ENCODE data around the gene OLFML2B.
"Not testable (repeated sequence)": the region's sequence is repeated elsewhere in the genome, so short reads cannot be mapped to it uniquely, and the experiment has no call there.

Gene OLFML2B

DNA sequence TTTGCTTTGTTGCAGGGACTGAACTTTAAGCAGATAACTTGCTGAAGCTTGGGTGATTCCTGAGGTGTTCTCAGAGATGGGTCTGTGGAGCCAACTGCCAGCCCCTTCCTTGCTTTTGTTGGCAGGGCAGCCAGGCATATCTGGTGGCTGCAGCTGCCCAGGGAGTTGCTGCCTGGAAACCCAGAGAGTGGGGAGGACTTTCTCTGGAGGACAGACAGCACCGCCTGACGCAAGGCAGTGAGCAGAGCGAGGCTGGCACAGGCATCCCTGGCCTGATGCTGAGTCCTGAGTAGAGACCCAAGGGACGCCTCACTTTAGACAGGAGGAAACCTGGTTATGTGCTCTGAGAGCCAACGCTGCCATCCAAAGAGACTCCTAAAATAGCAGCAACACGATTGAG lies 9.8 kb upstream of the OLFML2B start:
- FAIRE-seq, result no peak

- no peak for FAIRE-seq
These were observed 7.2 kb upstream of the OLFML2B start for GRCh38 chr1:162030759-162031280.

DNA sequence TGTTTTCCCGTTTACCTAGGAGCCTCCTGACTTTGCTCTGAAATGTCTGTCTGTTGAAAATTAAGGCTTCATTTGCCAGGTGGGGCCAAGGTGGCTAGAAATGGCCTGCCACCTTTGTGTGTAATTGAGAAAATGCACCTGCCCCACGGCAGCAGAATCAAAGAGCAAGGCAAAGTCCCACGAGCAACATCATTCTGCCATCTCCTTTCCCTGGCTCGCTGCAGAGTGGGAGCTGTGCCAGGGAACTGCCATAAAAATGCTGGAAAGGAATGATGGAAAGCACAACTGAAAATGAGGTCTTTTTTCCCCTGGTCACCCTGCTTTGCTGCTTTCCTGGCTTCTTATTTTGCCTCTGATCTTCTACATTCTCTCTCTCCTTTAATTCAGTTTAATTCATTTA lies 5.5 kb upstream of the OLFML2B start:
- FAIRE-seq, result no peak

- no peak for FAIRE-seq
These were observed 5.1 kb upstream of the OLFML2B start for GRCh38 chr1:162028726-162029125.

- no peak for FAIRE-seq
These were observed 3.2 kb upstream of the OLFML2B start for GRCh38 chr1:162026881-162027280.

DNA sequence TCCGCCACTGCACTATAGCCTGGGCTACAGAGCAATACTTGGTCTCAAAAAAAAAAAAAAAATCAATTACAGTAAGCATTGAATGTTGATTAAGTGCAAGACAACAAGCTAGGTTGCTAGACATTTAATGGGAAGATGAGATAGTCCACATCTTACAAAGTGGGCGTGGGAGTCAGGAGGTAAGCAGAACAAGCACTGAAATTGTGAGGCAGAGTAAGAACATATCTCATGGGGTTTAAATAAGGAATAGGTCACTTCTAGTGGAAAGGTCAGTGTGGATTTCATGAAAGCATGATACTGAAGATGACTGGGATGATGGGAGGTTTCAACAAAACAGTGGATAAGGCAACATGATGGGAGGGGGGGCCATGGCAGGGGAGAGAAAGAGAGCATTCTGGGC lies 1.9 kb upstream of the OLFML2B start:
- no peak for FAIRE-seq

DNA sequence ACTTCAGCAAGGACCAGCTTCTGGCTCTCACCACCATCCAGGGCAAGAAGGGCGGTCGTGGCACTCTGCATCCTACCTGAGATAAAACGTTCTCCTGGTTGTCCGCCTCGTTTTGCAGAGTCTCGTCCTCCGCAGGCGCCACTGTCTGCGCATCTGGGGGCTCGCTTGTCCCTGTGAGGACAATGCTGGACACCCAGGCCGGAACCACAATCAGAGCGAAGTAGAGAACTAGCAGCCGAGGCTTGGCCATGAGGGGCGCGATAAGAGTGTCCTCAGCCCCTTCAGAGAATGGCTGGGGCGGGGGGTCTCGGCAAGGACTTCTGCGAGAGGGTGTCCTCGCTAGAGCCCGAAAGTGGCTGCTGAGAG lies 505 bp downstream of the OLFML2B start:
- no peak for FAIRE-seq

DNA sequence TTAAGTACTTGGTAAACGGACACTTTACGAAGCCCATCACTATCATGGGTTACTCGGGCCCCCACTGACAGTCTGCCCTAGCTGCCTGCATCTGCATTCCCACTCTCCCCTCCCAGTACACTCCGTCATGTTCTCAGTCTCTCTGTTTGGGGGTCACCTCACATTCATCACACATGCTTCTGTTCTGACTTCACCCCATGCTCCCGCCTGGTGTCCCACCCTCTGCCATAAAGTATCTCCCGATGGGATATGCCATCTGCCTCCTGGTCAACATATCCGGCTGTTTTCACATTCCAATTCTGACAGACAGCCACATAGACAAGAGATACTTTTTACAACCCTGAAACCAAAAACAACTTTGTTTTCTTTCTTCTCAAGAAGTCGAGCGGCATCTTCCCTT lies 1.0 kb downstream of the OLFML2B start:
- FAIRE-seq, result no peak

DNA sequence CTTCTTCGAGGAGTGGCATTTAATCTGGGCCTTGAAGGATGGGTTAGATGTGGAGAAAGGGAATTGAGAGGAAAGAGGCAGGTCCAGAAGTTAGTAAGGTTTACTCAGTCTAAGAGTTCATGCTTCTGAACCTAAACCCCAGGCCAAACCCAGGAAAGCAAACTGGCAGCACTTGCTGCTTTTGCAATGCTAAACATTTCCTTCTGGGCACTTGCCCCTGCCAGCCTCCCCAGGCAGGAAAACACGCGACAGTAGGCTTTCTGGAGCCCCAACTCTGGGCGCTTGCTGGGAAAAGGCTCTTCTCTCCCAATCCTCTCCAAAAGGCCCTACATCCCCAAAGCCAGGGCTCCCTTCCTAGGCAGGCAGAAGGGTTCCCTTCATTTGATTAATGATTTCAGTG lies 2.5 kb downstream of the OLFML2B start:
- no peak for FAIRE-seq

GRCh38 chr1:162020150-162020549 lies 3.5 kb downstream of the OLFML2B start:
- FAIRE-seq, result no peak

- FAIRE-seq, result no peak
These were observed 4.2 kb downstream of the OLFML2B start for GRCh38 chr1:162019446-162019845.

GRCh38 chr1:162019006-162019405 lies 4.7 kb downstream of the OLFML2B start:
- no peak for FAIRE-seq

- FAIRE-seq, result no peak
These were observed 5.3 kb downstream of the OLFML2B start for GRCh38 chr1:162018418-162018817.

DNA sequence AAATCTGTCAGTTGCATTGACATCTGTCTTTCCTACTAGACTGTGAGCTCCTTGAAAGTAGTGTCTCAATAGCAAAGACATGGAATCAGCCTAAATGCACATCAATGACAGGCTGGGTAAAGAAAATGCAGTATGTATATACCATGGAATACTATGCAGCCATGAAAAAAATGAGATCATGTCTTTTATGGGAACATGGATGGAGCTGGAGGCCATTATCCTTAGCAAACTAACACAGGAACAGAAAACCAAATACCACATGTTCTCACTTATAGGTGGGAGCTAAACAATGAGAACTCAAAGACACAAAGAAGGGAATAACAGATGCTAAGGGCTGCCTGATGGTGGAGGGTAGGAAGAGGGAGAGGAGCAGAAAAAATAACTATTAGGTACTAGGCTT lies 5.9 kb downstream of the OLFML2B start:
- not testable (repeated sequence) for FAIRE-seq

DNA sequence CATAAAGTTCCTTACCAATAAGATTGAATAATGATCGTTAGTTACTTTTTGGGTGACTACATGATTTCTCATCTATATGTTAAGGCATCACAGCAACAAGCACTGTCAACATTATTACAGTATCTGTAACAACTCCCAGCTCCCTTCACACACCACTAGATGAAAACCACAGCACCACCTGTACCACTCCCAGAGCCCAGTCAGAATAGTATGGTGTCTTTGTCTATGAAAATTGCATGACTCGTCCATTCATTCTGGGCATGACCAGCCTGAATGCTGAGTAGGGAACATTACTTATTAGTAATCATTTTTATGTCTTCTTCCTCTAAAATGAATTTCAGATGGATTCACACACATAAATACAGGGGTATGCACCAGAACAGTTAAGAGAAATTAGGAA lies 7.0 kb downstream of the OLFML2B start:
- no peak for FAIRE-seq

DNA sequence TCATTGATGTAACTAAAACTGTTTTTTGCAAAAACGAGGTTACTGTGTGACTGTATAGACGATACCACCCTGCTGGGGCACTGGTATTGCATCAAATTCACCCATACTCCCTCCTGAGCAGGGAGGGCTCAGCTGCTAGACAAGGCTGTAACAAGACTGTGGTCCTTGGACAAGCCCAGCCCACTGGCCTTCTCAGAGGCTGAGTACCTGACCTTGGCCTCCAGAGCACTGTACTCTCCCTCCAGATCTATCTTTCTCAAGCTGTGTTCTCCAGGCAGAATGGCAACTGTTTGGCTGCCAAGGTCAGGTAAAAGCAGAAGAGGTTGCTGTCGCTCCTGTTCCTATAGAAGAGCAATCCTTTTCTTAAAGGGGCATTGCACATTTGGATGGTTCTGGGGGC lies 8.5 kb downstream of the OLFML2B start:
- no peak for FAIRE-seq

DNA sequence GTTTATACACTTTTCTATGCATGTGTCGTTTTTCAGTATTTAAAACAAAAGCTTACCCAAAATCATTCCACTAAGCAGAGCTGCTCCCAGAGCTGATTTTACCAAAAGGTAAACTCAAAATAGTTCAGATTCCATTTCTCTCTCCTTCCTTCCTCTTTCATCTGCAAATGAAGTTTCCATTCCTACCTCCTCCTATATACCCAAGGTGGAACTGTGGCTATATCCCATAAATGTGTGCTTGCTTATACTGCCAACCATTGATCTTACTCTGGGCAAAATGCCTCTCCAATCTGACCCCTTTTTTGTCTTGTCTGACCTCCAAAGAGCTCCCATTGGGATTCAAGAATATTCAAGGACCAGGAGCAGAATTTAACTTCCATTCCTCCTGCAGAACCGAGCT lies 9.5 kb downstream of the OLFML2B start:
- no peak for FAIRE-seq

DNA sequence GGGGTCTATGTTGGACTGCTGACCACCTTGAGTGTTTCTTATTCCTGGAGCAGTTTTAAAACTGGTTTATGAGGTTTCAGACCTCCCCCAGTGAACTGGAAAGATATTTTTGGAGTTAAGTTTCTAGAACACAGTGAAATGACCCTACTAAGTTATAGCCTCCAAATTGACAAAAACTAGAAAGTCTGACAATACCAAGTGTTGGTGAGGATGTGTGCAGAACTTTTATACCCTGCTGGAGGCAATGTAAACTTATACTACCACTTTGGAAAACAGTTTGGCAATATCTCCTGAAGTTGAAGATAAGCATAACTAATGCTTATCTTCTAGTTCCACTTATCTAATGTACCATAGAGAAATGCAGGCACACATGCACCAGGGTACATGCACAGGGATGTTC lies 10.4 kb downstream of the OLFML2B start:
- no peak for FAIRE-seq

- FAIRE-seq, result no peak
These were observed 12.2 kb downstream of the OLFML2B start for GRCh38 chr1:162011337-162012012.

GRCh38 chr1:162010175-162010506 lies 13.5 kb downstream of the OLFML2B start:
- no peak for FAIRE-seq

DNA sequence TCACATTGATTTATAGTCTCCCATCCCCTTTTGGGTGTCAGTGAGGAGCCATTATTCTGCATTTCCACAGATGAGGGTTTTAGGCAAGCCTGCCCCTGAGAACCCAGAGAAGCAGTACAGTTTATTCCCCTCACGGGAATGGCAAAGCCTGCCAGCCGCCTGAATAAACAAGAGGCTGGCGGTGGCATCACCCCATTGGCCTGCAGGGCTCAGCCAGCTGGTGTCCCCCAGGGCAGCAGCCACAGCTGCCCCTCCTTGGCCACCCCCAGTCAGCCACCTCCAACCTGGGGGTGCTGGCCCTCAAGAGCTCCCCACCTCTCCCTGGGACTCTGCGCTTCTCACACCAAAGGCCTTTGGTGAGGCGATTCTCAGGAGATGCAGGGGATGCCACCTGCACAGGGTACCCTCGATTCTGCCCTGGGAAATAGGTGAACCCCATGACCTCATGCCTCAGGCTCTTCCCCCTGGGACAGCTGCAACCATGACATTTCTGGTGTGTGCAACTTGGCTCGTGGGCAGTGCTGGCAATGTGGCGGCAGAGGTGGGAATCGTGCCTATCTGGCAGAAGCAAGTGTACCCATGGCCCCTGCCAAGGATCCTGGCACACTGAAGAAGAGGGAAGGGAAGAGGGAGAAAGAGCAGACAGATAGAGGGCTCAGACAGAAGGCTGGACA lies 14.0 kb downstream of the OLFML2B start:
- no peak for FAIRE-seq

GRCh38 chr1:162008799-162009198 lies 14.9 kb downstream of the OLFML2B start:
- FAIRE-seq, result no peak

DNA sequence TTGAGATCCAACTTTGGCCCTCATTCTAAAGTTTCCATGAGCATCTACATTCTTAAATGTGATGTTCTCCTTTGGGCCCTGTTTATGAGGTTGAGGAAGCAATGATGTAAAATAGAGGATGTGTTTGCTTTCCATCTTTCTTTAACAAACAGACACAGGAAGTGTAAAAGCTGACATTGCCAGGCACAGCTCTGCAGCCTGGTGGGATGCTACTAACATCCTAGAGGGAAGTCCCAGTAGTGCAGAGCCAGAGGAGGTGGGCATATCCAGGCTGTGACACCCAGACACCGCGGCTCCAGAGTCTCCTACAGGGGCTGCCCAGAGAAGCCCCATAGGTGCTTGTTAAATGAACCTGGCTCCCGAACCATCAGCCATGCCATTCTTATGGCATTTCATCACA lies 16.2 kb downstream of the OLFML2B start:
- no peak for FAIRE-seq

- FAIRE-seq, result no peak
These were observed 17.6 kb downstream of the OLFML2B start for GRCh38 chr1:162006081-162006480.

- FAIRE-seq, result no peak
These were observed 19.2 kb downstream of the OLFML2B start for GRCh38 chr1:162004441-162004950.
